OCI-LY7 (cell line): ENCODE results near the gene SH2D3A. TPM values are rescaled to one million over a fixed set of nuclear protein-coding genes. Genes with fewer than 3 reads are reported as not detected.

ENCODE experiments used
- BruUV-seq: library from RNA; stranded (reverse); fragments of 400-500 nt; replicated peaks from 2 replicates; lab custom pipeline; 2021; lab: Mats Ljungman, UMichigan
- CTCF ChIA-PET: fragments of 300-600 bp; sonication (Branson Sonifier 250); formaldehyde crosslinking; loops from one replicate; lab custom pipeline; 2022; ENCODE audit warnings: antibody characterized with exemption; ENCODE audit not compliant: unreplicated experiment; lab: Charles Lee
- POLR2A ChIA-PET: fragments of 300-600 bp; sonication (Branson Sonifier 250); formaldehyde crosslinking; loops from one replicate; lab custom pipeline; 2022; ENCODE audit warnings: antibody characterized with exemption; lab: Charles Lee
- DNase-seq: peaks from one replicate; pipeline ENCODE4 v3.0.0-alpha.2; 2015; ENCODE audit warnings: low spot score
- H2AFZ ChIP-seq: fragments of 200-600 bp; sonication (generic), shearing (Covaris generic); 2 replicates; pipeline ENCODE4 v1.6.1; 2014; ENCODE audit warnings: mild to moderate bottlenecking, antibody characterized with exemption, low read length, moderate library complexity
- H3K27ac ChIP-seq: fragments of 200-600 bp; sonication (generic); 2 replicates; pipeline ENCODE4 v1.5.1; 2014; ENCODE audit warnings: mixed run types, low read depth, mild to moderate bottlenecking, moderate library complexity, low read length, inconsistent platforms; ENCODE audit not compliant: poor library complexity, severe bottlenecking
- H3K36me3 ChIP-seq: fragments of 200-600 bp; sonication (generic); 2 replicates; pipeline ENCODE4 v1.6.1; 2014; ENCODE audit warnings: mild to moderate bottlenecking, antibody characterized with exemption, low read length, moderate library complexity, mixed read lengths; ENCODE audit not compliant: insufficient read depth
- H3K4me1 ChIP-seq: fragments of 200-600 bp; sonication (generic); 2 replicates; pipeline ENCODE4 v1.5.1; 2014; ENCODE audit warnings: mild to moderate bottlenecking, low read length; ENCODE audit not compliant: insufficient read depth, poor library complexity, severe bottlenecking
- H3K4me2 ChIP-seq: fragments of 200-600 bp; sonication (generic); 2 replicates; pipeline ENCODE4 v1.6.1; 2014; ENCODE audit warnings: mild to moderate bottlenecking, low read length
- H3K4me3 ChIP-seq: fragments of 200-600 bp; sonication (generic); 2 replicates; pipeline ENCODE4 v1.5.1; 2014; ENCODE audit warnings: mild to moderate bottlenecking, low read depth, low read length; ENCODE audit not compliant: poor library complexity, severe bottlenecking
- H3K79me2 ChIP-seq: fragments of 200-600 bp; sonication (generic); 2 replicates; pipeline ENCODE4 v1.6.1; 2016; ENCODE audit warnings: low read depth, mild to moderate bottlenecking, low read length, moderate library complexity, mixed read lengths; ENCODE audit not compliant: insufficient read depth
- H3K9me2 ChIP-seq: fragments of 200-600 bp; sonication (generic); 2 replicates; pipeline ENCODE4 v1.6.1; 2016; ENCODE audit warnings: mild to moderate bottlenecking, low read length, mixed read lengths; ENCODE audit not compliant: insufficient read depth
- H3K9me3 ChIP-seq: fragments of 200-600 bp; sonication (generic); 2 replicates; pipeline ENCODE4 v1.6.1; 2014; ENCODE audit warnings: mild to moderate bottlenecking, mixed run types, low read length, mixed read lengths
- H4K20me1 ChIP-seq: fragments of 200-600 bp; sonication (generic); 2 replicates; pipeline ENCODE4 v1.6.1; 2014; ENCODE audit warnings: mild to moderate bottlenecking, antibody characterized with exemption, low read length, moderate library complexity, mixed read lengths; ENCODE audit not compliant: insufficient read depth
- CTCF ChIP-seq: fragments of 200-600 bp; sonication (generic); conservative IDR thresholded peaks from 2 replicates; pipeline ENCODE4 v1.5.1; 2014; ENCODE audit warnings: mild to moderate bottlenecking, antibody characterized with exemption, low read length, moderate library complexity, mixed read lengths
- EZH2phosphoT487 ChIP-seq: fragments of 200-600 bp; sonication (generic); IDR thresholded peaks from 2 replicates; pipeline ENCODE4 v1.6.1; 2018; ENCODE audit warnings: low read depth, borderline replicate concordance, mild to moderate bottlenecking, mixed run types, antibody characterized with exemption, low read length, moderate library complexity, mixed read lengths
- intact Hi-C: fragments of 100-400 bp; cut with micrococcal nuclease; formaldehyde crosslinking; loops from one replicate; pipeline ENCODE4 v1.10.0; 2022; ENCODE audit not compliant: unreplicated experiment
- total RNA-seq, 2 experiments: library from RNA; depleted of rRNA in 1 of 2; stranded (reverse); fragments of >200 nt in 1 of 2; shearing (Covaris generic) in 1 of 2; gene quantifications; 2 replicates each; pipeline ENCODE4 v1.2.3, GENCODE V29; 2014 to 2022

Gene SH2D3A
- total RNA-seq, 2 experiments from 2014 or later, result 7.8 to 13.3 TPM

GRCh38 chr19:6712231-6712630 is 55.0 kb downstream of the SH2D3A start:
- no peak overlapping the region for H3K4me2 ChIP-seq
- no peak overlapping the region for H3K27ac ChIP-seq
- DNase-seq, result no peak
- no peaks in the 10 kb centered on the region for H3K79me2 ChIP-seq
- H4K20me1 ChIP-seq, result no peaks in the 10 kb centered on the region
- H2AFZ ChIP-seq, result no peak overlapping the region
- TF ChIP-seq CTCF (no peak), EZH2phosphoT487 (no peak)
- no peaks in the 10 kb centered on the region for H3K4me1 ChIP-seq
- no peaks in the 10 kb centered on the region for H3K9me2 ChIP-seq
- H3K36me3 ChIP-seq, result no peaks in the 10 kb centered on the region
- BruUV-seq, result no TSS peak
- POLR2A ChIA-PET, result no interaction called here
- CTCF ChIA-PET, result no interaction called here
- intact Hi-C loops, result no loop called here
- no peak overlapping the region for H3K4me3 ChIP-seq
- no peaks in the 10 kb centered on the region for H3K9me3 ChIP-seq

DNA sequence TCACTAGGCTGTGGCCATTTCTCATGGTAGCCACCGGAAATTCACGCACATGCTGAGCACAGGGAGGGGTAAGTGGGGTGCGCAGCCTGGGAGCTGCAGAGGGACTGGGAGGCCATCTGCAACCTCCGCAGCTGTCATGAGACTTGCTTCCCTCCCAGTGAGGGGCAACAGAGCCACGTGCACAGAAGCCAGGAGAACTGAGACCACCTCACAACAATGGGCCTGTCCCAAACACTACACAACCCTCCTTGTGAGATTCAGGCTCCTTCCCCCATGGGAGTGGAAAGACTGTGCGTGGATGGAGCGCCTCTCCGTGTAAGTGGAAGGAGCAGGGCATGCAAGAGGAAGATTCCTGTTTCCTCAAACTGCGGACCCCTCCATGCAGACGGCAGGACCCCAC is 55.6 kb downstream of the SH2D3A start:
- Histone ChIP-seq H2AFZ (no peak overlapping the region), H3K4me2 (no peak overlapping the region), H3K4me1 (no peaks in the 10 kb centered on the region), H4K20me1 (no peaks in the 10 kb centered on the region), H3K9me3 (no peaks in the 10 kb centered on the region), H3K79me2 (no peaks in the 10 kb centered on the region), H3K4me3 (no peak overlapping the region), H3K9me2 (no peaks in the 10 kb centered on the region), H3K36me3 (no peaks in the 10 kb centered on the region), H3K27ac (no peak overlapping the region)
- no TSS peak for BruUV-seq
- CTCF ChIA-PET, result no interaction called here
- TF ChIP-seq EZH2phosphoT487 (no peak), CTCF (no peak)
- intact Hi-C loops, result no loop called here
- DNase-seq, result no peak
- POLR2A ChIA-PET, result no interaction called here

- H3K4me1 ChIP-seq, result no peaks in the 10 kb centered on the region
- no peaks in the 10 kb centered on the region for H3K79me2 ChIP-seq
- CTCF ChIA-PET, result interaction anchor here (0.6 kb wide), 1 partner anchor 1120 kb away, joined by 4 read pairs; no protein-coding TSS in a partner anchor
- intact Hi-C loops, result no loop called here
- H4K20me1 ChIP-seq, result no peaks in the 10 kb centered on the region
- no peak for DNase-seq
- POLR2A ChIA-PET, result no interaction called here
- TF ChIP-seq EZH2phosphoT487 (no peak), CTCF (no peak)
- no peak overlapping the region for H2AFZ ChIP-seq
- H3K27ac ChIP-seq, result no peak overlapping the region
- H3K4me2 ChIP-seq, result no peak overlapping the region
- H3K4me3 ChIP-seq, result no peak overlapping the region
- BruUV-seq, result no TSS peak
- no peaks in the 10 kb centered on the region for H3K9me2 ChIP-seq
- H3K9me3 ChIP-seq, result no peaks in the 10 kb centered on the region
- H3K36me3 ChIP-seq, result no peaks in the 10 kb centered on the region
These were observed 56.2 kb downstream of the SH2D3A start for GRCh38 chr19:6711078-6711361.
